Thoracic aorta (tissue), 2 donors: Measurements from ENCODE around the gene OR2M5. TPM values are rescaled to one million over a fixed set of nuclear protein-coding genes. Genes with fewer than 3 reads are reported as not detected.

Experiments
- ATAC-seq: fragments of 150-250 bp; one replicate; pipeline ENCODE4 v1.8.0; 2017; ENCODE audit warnings: low read depth; ENCODE audit not compliant: insufficient number of reproducible peaks, low FRiP score
- DNase-seq: peaks from one replicate; pipeline ENCODE4 v3.0.0-alpha.2; 2020; ENCODE audit warnings: low spot score
- H3K27ac ChIP-seq, 2 donors: fragments of 200-600 bp; sonication (generic); 1 replicate in 1 of 2; 2 replicates in 1 of 2; pipeline ENCODE4 v1.5.1; 2016; ENCODE audit warnings: mild to moderate bottlenecking in 2 of 2, moderate library complexity in 2 of 2
- H3K27me3 ChIP-seq: fragments of 200-600 bp; sonication (generic); replicated peaks from 2 replicates; pipeline ENCODE4 v1.6.0; 2016; ENCODE audit warnings: mild to moderate bottlenecking; ENCODE audit not compliant: insufficient read depth
- H3K36me3 ChIP-seq: fragments of 200-600 bp; sonication (generic); one replicate; pipeline ENCODE4 v1.5.1; 2016
- H3K4me1 ChIP-seq, 2 donors: fragments of 200-600 bp; sonication (generic); 1 replicate in 1 of 2; 2 replicates in 1 of 2; pipeline versions ENCODE4 v1.5.1 to v1.6.0; 2016; ENCODE audit warnings: low read depth in 2 of 2, mild to moderate bottlenecking in 1 of 2; ENCODE audit not compliant: control insufficient read depth in 1 of 2
- H3K4me3 ChIP-seq: fragments of 200-600 bp; sonication (generic); 2 replicates; pipeline ENCODE4 v1.5.1; 2016; ENCODE audit warnings: mild to moderate bottlenecking
- H3K9me3 ChIP-seq: fragments of 200-600 bp; sonication (generic); 2 replicates; pipeline ENCODE4 v1.5.1; 2016
- CTCF ChIP-seq: fragments of 200-600 bp; sonication (generic); IDR thresholded peaks from one replicate; pipeline ENCODE4 v1.5.1; 2019; ENCODE audit warnings: antibody characterized with exemption
- total RNA-seq, 2 donors: library from RNA; depleted of rRNA; stranded (reverse); fragments of >200 nt; gene quantifications; one replicate each; pipeline versions ENCODE4 v1.1.0 to v1.2.3, GENCODE V29; 2016

The OR2M5 gene
- not detected for total RNA-seq

GRCh38 chr1:248144513-248145198 is at the start of gene OR2M5:
Gene OR2M5, plus strand, starts transcription at chr1:248145148. Its CDS starts 0 bp downstream, at chr1:248145148.
- ATAC-seq (no peak), DNase-seq (no peak)
- Histone ChIP-seq H3K27ac (no peak within 1 kb of the TSS), H3K4me3 (no peak within 1 kb of the TSS), H3K4me1 (no peaks in the 10 kb centered on the region), H3K36me3 (no peaks in the 10 kb centered on the region), H3K27me3 (no peaks in the 10 kb centered on the region), H3K9me3 (no peaks in the 10 kb centered on the region)
- no peak for TF ChIP-seq CTCF

GRCh38 chr1:248098529-248098928 is 46.4 kb upstream of the OR2M5 start:
- Histone ChIP-seq H3K27me3 (no peaks in the 10 kb centered on the region), H3K4me3 (no peak overlapping the region), H3K4me1 (no peaks in the 10 kb centered on the region), H3K27ac (no peak overlapping the region), H3K9me3 (no peaks in the 10 kb centered on the region), H3K36me3 (no peaks in the 10 kb centered on the region)
- ATAC-seq: no peak
- TF ChIP-seq CTCF: no peak
- no peak for DNase-seq

- Histone ChIP-seq H3K36me3 (no peaks in the 10 kb centered on the region), H3K4me3 (no peak overlapping the region), H3K27ac (no peak overlapping the region), H3K4me1 (no peaks in the 10 kb centered on the region), H3K9me3 (peaks cover 4% of the 10 kb centered on the region), H3K27me3 (no peaks in the 10 kb centered on the region)
- no peak for TF ChIP-seq CTCF
- ATAC-seq (no peak), DNase-seq (no peak)
These were observed 42.1 kb upstream of the OR2M5 start for GRCh38 chr1:248102847-248103246.

GRCh38 chr1:248111157-248111556 is 33.8 kb upstream of the OR2M5 start:
- no peak overlapping the region for H3K27ac ChIP-seq
- no peaks in the 10 kb centered on the region for H3K36me3 ChIP-seq
- no peaks in the 10 kb centered on the region for H3K27me3 ChIP-seq
- no peak overlapping the region for H3K4me3 ChIP-seq
- H3K4me1 ChIP-seq: no peaks in the 10 kb centered on the region
- peaks cover 13% of the 10 kb centered on the region for H3K9me3 ChIP-seq
- no peak for DNase-seq
- no peak for TF ChIP-seq CTCF
- ATAC-seq: no peak

GRCh38 chr1:248114890-248115289 is 30.1 kb upstream of the OR2M5 start:
- Histone ChIP-seq H3K9me3 (peaks cover 8% of the 10 kb centered on the region), H3K27ac (no peak overlapping the region), H3K4me1 (no peaks in the 10 kb centered on the region), H3K4me3 (no peak overlapping the region), H3K27me3 (no peaks in the 10 kb centered on the region), H3K36me3 (no peaks in the 10 kb centered on the region)
- DNase-seq: no peak
- TF ChIP-seq CTCF: no peak
- ATAC-seq: no peak
